HFF-Myc (cell line): ENCODE measurements around the gene MRC1.

Source experiments
- DNase-seq: peaks from one replicate; pipeline ENCODE4 v3.0.0-alpha.2; 2011; ENCODE audit warnings: low read depth; ENCODE audit errors: extremely low read depth
- H3K4me3 ChIP-seq: replicated peaks from 2 replicates; pipeline ENCODE4 v1.5.1; 2011; ENCODE audit warnings: low read depth, mild to moderate bottlenecking, control low read depth, low read length
- TF ChIP-seq, protein P1 (sequence below): IDR thresholded peaks from 2 replicates; pipeline ENCODE4 v1.5.1; 2012; ENCODE audit warnings: mild to moderate bottlenecking, low read depth, low read length, control low read depth; ENCODE audit errors: missing control alignments

The MRC1 gene

DNA sequence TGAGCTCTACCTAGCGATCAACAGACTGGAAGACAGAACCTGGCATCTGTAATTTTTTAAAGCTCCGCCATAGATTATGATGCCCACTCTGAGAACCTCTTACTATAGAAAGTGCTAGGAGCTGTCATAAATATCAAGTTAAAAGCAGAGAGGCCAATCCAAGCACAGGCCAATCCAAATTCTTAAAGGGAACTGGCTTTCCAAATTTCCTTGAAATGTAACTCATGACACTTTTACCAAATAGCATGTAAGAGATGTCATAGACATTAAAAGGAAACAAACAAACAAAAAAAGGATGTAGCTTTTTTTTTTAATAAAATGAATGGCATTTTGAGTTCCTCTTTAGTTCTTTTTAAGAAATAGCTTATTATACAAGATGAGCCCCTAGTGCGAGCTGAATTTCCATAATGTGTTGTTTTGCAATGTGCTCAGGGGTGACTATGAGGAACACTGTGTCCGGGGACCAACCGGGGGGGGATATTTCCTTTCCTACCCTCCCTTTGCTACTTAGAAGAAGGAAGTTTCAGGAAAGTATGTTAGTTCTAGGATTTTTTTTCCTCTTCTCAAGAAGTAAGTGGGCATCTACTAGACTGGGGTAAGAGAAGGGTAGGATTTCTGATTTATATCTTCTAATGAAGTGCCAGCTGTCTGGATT, 23.7 kb upstream of the MRC1 start:
- DNase-seq, result no peak
- H3K4me3 ChIP-seq, result no peak overlapping the region
- TF ChIP-seq, protein P1, sequence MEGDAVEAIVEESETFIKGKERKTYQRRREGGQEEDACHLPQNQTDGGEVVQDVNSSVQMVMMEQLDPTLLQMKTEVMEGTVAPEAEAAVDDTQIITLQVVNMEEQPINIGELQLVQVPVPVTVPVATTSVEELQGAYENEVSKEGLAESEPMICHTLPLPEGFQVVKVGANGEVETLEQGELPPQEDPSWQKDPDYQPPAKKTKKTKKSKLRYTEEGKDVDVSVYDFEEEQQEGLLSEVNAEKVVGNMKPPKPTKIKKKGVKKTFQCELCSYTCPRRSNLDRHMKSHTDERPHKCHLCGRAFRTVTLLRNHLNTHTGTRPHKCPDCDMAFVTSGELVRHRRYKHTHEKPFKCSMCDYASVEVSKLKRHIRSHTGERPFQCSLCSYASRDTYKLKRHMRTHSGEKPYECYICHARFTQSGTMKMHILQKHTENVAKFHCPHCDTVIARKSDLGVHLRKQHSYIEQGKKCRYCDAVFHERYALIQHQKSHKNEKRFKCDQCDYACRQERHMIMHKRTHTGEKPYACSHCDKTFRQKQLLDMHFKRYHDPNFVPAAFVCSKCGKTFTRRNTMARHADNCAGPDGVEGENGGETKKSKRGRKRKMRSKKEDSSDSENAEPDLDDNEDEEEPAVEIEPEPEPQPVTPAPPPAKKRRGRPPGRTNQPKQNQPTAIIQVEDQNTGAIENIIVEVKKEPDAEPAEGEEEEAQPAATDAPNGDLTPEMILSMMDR, result no peak

DNA sequence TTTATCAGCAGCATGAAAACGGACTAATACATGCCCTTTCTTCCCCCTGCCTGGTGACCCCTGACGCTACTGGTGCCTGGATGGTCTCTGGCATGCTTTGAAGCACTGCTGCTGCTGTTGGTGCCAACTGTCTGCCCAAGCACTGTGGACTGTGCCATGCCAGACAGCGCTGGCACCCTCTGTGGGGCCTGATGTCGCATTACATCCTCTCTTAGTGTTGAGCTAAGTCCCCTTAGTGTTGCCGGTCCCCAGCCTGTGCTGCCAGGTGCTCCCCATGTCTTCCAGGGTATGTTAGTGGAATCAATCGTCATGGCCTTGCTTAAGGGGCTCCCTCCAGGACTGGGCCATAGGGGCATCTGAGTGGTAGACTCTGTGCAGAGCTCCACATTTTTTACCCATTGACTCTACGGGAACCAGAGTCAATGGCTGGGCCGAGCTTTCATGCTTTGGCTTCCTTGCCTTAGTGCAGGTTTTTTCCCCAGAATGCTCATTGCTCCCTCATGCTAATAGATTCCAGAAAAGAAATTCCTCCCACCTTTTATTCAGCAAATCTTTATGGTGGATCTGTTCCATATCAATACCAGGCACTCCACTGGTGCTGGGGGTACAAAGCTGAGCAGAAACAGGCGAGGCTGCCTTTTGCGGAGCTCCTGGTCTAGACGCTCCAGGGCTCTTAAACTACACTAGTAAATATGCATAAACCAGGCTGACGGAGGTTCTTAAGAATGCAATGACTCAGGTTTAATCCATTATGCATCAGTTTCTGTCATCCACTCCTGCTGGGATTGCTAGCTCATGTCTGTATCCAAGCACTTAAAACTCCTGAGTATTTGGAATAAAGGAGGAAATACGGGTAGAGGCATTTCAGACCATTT, 21.8 kb upstream of the MRC1 start:
- TF ChIP-seq, protein P1, result no peak
- H3K4me3 ChIP-seq, result no peak overlapping the region
- DNase-seq, result peak; percentile 88

DNA sequence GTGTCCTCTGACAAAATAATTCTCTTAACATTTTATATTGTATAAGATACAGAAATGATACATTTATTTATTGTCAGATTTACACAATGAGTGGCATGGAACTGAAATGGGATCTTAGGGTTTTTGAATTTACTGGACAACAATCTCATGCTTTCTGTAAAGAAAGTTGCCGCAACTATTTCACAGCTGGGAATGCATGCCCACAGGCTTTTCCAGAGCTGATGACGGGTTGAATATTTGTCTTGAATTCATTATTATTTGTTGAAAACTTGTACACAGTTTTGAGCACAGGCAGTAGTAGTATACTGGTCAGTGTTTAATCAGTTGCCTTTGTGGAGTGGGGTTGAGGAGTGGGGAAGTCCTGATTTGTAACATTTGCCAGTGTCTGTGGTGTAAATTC, 20.5 kb upstream of the MRC1 start:
- DNase-seq, result no peak
- TF ChIP-seq, protein P1, result no peak

DNA sequence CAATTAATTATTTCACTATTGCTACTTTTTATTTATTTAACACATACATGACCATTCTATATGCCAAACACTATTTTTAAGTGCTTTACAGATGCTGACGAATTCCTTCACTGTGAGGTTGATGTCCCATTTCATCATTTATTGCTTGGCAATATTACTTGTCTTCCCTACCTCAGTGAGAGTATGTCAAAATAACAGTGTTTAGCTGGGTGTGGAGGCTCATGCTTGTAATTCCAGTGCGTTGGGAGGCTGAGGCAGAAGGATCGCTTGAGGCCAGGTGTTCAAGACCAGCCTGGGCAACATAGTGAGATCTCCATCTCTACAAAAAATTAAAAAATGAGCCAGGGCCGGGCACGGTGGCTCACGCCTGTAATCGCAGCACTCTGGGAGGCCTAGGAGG, 19.8 kb upstream of the MRC1 start:
- DNase-seq, result no peak
- no peak overlapping the region for H3K4me3 ChIP-seq
- TF ChIP-seq, protein P1, result no peak

More for the DNA sequence above, 20.5 kb upstream of the MRC1 start:
- no peak overlapping the region for H3K4me3 ChIP-seq

DNA sequence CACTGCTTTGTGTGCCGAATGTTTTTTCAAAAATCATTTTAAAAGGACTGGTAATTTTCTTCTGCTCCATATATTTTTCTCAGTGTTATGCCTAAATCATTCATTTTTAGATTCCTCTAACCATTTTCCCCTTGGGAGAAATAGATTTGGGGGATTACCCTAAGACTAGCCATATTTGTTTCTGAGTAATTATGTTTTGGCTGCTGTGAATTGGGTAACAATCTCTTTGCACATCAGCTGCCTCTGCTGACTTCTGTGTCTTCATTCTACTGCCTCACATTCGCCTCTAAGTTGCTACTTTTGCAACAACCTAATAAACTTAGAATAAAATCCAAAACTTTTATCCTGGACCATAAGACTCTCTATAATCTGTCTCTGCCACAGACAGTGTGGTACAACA, 18.5 kb upstream of the MRC1 start:
- no peak for DNase-seq
- TF ChIP-seq, protein P1, result no peak
- no peak overlapping the region for H3K4me3 ChIP-seq

DNA sequence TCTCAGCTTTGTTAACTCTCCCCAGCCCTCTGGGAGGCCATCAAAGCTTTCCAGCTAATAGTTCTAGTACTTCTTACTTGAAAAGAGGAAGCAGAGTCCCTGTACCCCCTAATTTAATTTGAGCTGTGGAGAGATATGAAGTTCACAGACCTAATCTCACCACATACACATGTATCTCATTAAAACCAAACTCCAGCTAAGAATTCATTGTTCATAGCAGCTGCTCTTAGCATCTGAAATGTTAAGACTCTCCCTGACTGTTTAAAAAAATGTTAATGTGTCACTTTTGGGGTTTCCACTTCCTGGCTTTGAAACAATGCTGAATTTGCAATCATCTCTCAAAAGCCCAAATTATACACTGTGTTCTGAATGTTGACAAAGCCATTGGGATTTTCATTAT, 16.2 kb upstream of the MRC1 start:
- H3K4me3 ChIP-seq, result no peak overlapping the region
- TF ChIP-seq, protein P1, result no peak
- no peak for DNase-seq
